HepG2 (cell line): ENCODE results near the gene TRIM31. TPM values are rescaled to one million over a fixed set of nuclear protein-coding genes. Genes with fewer than 3 reads are reported as not detected.

Experiments used
- AKAP8 ChIP-seq: sonication (generic); formaldehyde crosslinking; IDR thresholded peaks from 2 replicates; pipeline ENCODE4 v1.5.1; 2020; ENCODE audit warnings: mild to moderate bottlenecking, missing genetic modification reagents
- HNRNPH1 ChIP-seq: fragments of 200-400 bp; formaldehyde crosslinking; optimal IDR thresholded peaks from 2 replicates; pipeline ENCODE3; 2017; ENCODE audit warnings: mild to moderate bottlenecking, low read depth, low read length
- MATR3 ChIP-seq: sonication (generic); formaldehyde crosslinking; IDR thresholded peaks from 2 replicates; pipeline ENCODE4 v1.4.0; 2020; ENCODE audit warnings: missing genetic modification reagents
- MEF2D ChIP-seq: sonication (generic); formaldehyde crosslinking; IDR thresholded peaks from 2 replicates; pipeline ENCODE4 v1.5.1; 2020; ENCODE audit warnings: mild to moderate bottlenecking, missing genetic modification reagents
- MEIS1 ChIP-seq: sonication (generic); formaldehyde crosslinking; IDR thresholded peaks from 2 replicates; pipeline ENCODE4 v1.9.0; 2021; ENCODE audit warnings: mild to moderate bottlenecking, missing genetic modification reagents, moderate library complexity, borderline replicate concordance
- MIER3 ChIP-seq: IDR thresholded peaks from 2 replicates; pipeline ENCODE4 v1.6.1; 2016; ENCODE audit warnings: missing compliant biosample characterization, borderline replicate concordance
- PRDM10 ChIP-seq: sonication (generic); formaldehyde crosslinking; IDR thresholded peaks from 2 replicates; pipeline ENCODE4 v1.4.0; 2020; ENCODE audit warnings: low read depth, missing genetic modification reagents
- SATB2 ChIP-seq: sonication (generic); formaldehyde crosslinking; IDR thresholded peaks from 2 replicates; pipeline ENCODE4 v1.5.0; 2020; ENCODE audit warnings: missing genetic modification reagents
- TBP ChIP-seq: sonication (generic); formaldehyde crosslinking; IDR thresholded peaks from 2 replicates; pipeline ENCODE4 v1.5.0; 2020; ENCODE audit warnings: missing genetic modification reagents
- ZNF253 ChIP-seq: sonication (generic); formaldehyde crosslinking; IDR thresholded peaks from 2 replicates; pipeline ENCODE4 v1.8.0; 2022; ENCODE audit warnings: mild to moderate bottlenecking, missing genetic modification reagents, borderline replicate concordance
- ZNF282 ChIP-seq: fragments of 450-650 bp; IDR thresholded peaks from 2 replicates; pipeline ENCODE4 v1.6.1; 2018; ENCODE audit not compliant: partially characterized antibody
- ZNF318 ChIP-seq: sonication (generic); formaldehyde crosslinking; IDR thresholded peaks from 2 replicates; pipeline ENCODE4 v1.4.0; 2020; ENCODE audit warnings: mild to moderate bottlenecking, missing genetic modification reagents
- ZNF430 ChIP-seq: sonication (generic); formaldehyde crosslinking; IDR thresholded peaks from 2 replicates; pipeline ENCODE4 v1.9.0; 2021; ENCODE audit warnings: mild to moderate bottlenecking, missing genetic modification reagents
- ZNF446 ChIP-seq: sonication (generic); formaldehyde crosslinking; IDR thresholded peaks from 2 replicates; pipeline ENCODE4 v1.5.0; 2020; ENCODE audit warnings: mild to moderate bottlenecking, missing genetic modification reagents
- ZNF703 ChIP-seq: sonication (generic); formaldehyde crosslinking; IDR thresholded peaks from 2 replicates; pipeline ENCODE4 v1.5.1; 2020; ENCODE audit warnings: missing genetic modification reagents, mild to moderate bottlenecking, moderate library complexity, borderline replicate concordance
- ZNF747 ChIP-seq: sonication (generic); formaldehyde crosslinking; IDR thresholded peaks from 2 replicates; pipeline ENCODE4 v1.8.1; 2023; ENCODE audit warnings: missing genetic modification reagents, mild to moderate bottlenecking, borderline replicate concordance
- ZNF768 ChIP-seq: sonication (generic); formaldehyde crosslinking; IDR thresholded peaks from 2 replicates; pipeline ENCODE4 v1.4.0; 2020; ENCODE audit warnings: missing genetic modification reagents
- polyA plus RNA-seq, 8 experiments: library from polyadenylated mRNA; depleted of rRNA in 3 of 8; stranded (reverse) in 7 of 8; unstranded in 1 of 8; fragments of >200 nt; fragmentation: Illumina TruSeq in 4 of 8; extraction: Trizol in 4 of 8; gene quantifications; 2 replicates each; pipeline versions ENCODE4 v1.2.1 to v1.2.3, GENCODE V29; 2011 to 2016; ENCODE audit warnings: low read depth in 4 of 8, missing spikeins in 1 of 8, mixed read lengths in 1 of 8; ENCODE audit not compliant: insufficient read depth in 1 of 8
- total RNA-seq, 5 experiments: library from RNA; depleted of rRNA; stranded (reverse); fragments of >200 nt; fragmentation: Illumina TruSeq; extraction: Trizol; gene quantifications; 2 replicates each; pipeline ENCODE4 v1.2.3, GENCODE V29; 2016; ENCODE audit warnings: low read depth in 1 of 5

Gene TRIM31
- total and polyA plus RNA-seq, 2 of the 13 experiments (the other 11 are each of a cell fraction or from before 2014, with no cell fraction given) = 0.13 to 0.51 TPM

DNA sequence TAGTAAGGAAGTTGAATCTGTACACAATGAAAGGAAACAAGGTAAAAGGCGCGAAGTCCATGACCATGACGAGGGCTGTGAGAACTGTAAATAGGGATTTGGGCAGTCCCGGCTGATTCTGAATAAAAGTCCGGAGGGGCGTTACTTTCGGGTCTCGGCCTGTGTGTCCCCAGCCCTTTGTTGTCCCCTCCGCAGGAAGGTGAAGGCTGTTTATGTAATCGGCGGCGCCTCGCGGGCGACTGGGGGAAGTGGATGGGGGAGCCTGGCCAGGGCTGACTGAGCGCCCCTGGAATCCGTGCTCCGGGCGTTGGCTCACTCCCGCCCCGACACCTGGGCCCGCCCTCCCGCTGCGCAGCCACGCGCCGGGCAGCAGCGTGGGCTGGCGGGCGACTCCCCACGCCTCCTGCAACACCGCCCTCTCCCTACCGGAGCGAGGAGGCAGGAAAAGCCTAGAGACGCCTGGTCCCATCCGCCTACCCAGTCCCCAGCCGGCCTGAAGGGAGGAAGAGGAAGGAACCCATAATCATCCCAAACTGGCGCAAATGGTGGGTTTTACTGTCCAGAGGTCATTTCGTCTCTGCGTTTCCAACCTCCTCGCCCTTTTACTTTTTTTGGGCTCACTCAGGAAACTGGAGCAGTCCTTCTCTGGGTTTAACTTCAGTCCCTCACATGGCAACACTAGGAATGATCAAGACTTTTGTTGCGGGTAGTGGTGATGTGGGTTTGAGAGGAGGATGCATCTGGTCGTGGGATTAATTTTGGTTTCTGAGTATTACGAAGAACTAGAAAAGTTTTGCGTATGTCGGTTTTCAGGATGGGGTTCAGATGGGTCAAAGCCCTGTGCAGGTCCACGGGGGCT lies 12.1 kb downstream of the TRIM31 start (continued):
- TF ChIP-seq ZNF703 (CRISPR knock-in tag) (0 out of 2 replicates have a peak, but pooled peaks have one; percentile 75), MEIS1 (no peak; the same call in none of the 2 replicates), ZNF768 (CRISPR knock-in tag) (peak; percentile 76), ZNF282 (no peak), MATR3 (no peak), TBP (CRISPR knock-in tag) (no peak), ZNF253 (CRISPR knock-in tag) (0 out of 2 replicates have a peak, but pooled peaks have one; percentile 27), ZNF430 (CRISPR knock-in tag) (no peak), HNRNPH1 (no peak), ZNF747 (peak; percentile 62; the same call in 1 of the 2 replicates), SATB2 (CRISPR knock-in tag) (no peak), AKAP8 (CRISPR knock-in tag) (peak; percentile 24; the same call in 1 of the 2 replicates), MIER3 (CRISPR knock-in tag) (0 out of 2 replicates have a peak, but pooled peaks have one; percentile 56), ZNF446 (CRISPR knock-in tag) (peak; percentile 27; the same call in 1 of the 2 replicates), ZNF318 (CRISPR knock-in tag) (peak; percentile 52; the same call in 1 of the 2 replicates), MEF2D (CRISPR knock-in tag) (no peak), PRDM10 (CRISPR knock-in tag) (peak; percentile 73)
